Liver (tissue), 9 donors: Measurements from ENCODE around the gene ZFHX2. TPM values are rescaled to one million over a fixed set of nuclear protein-coding genes. Genes with fewer than 3 reads are reported as not detected.

Experiments
- DNase-seq: peaks from one replicate; pipeline ENCODE4 v3.0.0-alpha.2; 2017; ENCODE audit warnings: low spot score
- H3K27ac ChIP-seq, 2 donors: one replicate each; pipeline ENCODE4 v1.7.0; 2013; ENCODE audit warnings: inconsistent platforms in 2 of 2, low read length in 2 of 2, control low read depth in 1 of 2, low read depth in 1 of 2, mild to moderate bottlenecking in 1 of 2
- H3K27me3 ChIP-seq, 4 donors: one replicate each; pipeline versions ENCODE4 v1.6.1 to v1.7.0; 2013; ENCODE audit warnings: low read length in 3 of 4, inconsistent platforms in 1 of 4, mild to moderate bottlenecking in 1 of 4, moderate library complexity in 1 of 4; ENCODE audit not compliant: control insufficient read depth in 4 of 4, insufficient read depth in 4 of 4
- H3K36me3 ChIP-seq, 4 donors: one replicate each; pipeline versions ENCODE4 v1.6.1 to v1.7.0; 2013; ENCODE audit warnings: low read length in 3 of 4, mild to moderate bottlenecking in 3 of 4, low read depth in 1 of 4, moderate library complexity in 1 of 4; ENCODE audit not compliant: control insufficient read depth in 4 of 4, insufficient read depth in 3 of 4
- H3K4me1 ChIP-seq, 4 donors: one replicate each; pipeline versions ENCODE4 v1.6.1 to v1.7.0; 2013; ENCODE audit warnings: low read length in 3 of 4, mild to moderate bottlenecking in 3 of 4, moderate library complexity in 1 of 4; ENCODE audit not compliant: control insufficient read depth in 4 of 4, insufficient read depth in 4 of 4
- H3K4me3 ChIP-seq, 3 donors: one replicate each; pipeline versions ENCODE4 v1.6.1 to v1.7.0; 2013; ENCODE audit warnings: low read length in 3 of 3, control low read depth in 1 of 3, low read depth in 1 of 3, mild to moderate bottlenecking in 1 of 3
- H3K9ac ChIP-seq, 2 donors: one replicate each; pipeline ENCODE4 v1.7.0; 2013; ENCODE audit warnings: low read length in 2 of 2, mild to moderate bottlenecking in 2 of 2, moderate library complexity in 2 of 2, control low read depth in 1 of 2, low read depth in 1 of 2
- H3K9me3 ChIP-seq, 4 donors: one replicate each; pipeline versions ENCODE4 v1.6.1 to v1.7.0; 2013; ENCODE audit warnings: low read length in 3 of 4; ENCODE audit not compliant: control insufficient read depth in 4 of 4
- CTCF ChIP-seq: fragments of 150-350 bp; IDR thresholded peaks from 2 replicates; pipeline ENCODE4 v1.5.1; 2017; ENCODE audit warnings: improper control_type of control experiment, low read depth, low read length; ENCODE audit not compliant: missing input control
- EGR1 ChIP-seq, 2 donors: IDR thresholded peaks; 2 replicates each; pipeline ENCODE4 v1.6.1; 2016 to 2018; ENCODE audit warnings: antibody characterized with exemption in 2 of 2, low read depth in 2 of 2
- FOXA1 ChIP-seq: IDR thresholded peaks from 2 replicates; pipeline ENCODE4 v1.6.1; 2016; ENCODE audit warnings: antibody characterized with exemption
- FOXA2 ChIP-seq: IDR thresholded peaks from 2 replicates; pipeline ENCODE4 v1.6.1; 2016; ENCODE audit warnings: antibody characterized with exemption
- GABPA ChIP-seq, 2 donors: IDR thresholded peaks in 1 of 2; conservative IDR thresholded peaks in 1 of 2; 2 replicates each; pipeline ENCODE4 v1.6.1; 2016; ENCODE audit warnings: antibody characterized with exemption in 2 of 2, mild to moderate bottlenecking in 1 of 2, moderate library complexity in 1 of 2
- HNF4A ChIP-seq, 2 donors: conservative IDR thresholded peaks; 2 replicates each; pipeline ENCODE4 v1.6.1; 2016; ENCODE audit warnings: antibody characterized with exemption in 2 of 2, mild to moderate bottlenecking in 2 of 2
- HNF4G ChIP-seq: IDR thresholded peaks from 2 replicates; pipeline ENCODE4 v1.6.1; 2016; ENCODE audit warnings: antibody characterized with exemption
- JUND ChIP-seq, 2 donors: IDR thresholded peaks; 2 replicates each; pipeline ENCODE4 v1.6.1; 2016; ENCODE audit warnings: antibody characterized with exemption in 2 of 2
- MAX ChIP-seq: IDR thresholded peaks from 2 replicates; pipeline ENCODE4 v1.6.1; 2016; ENCODE audit warnings: antibody characterized with exemption
- NR2F2 ChIP-seq: IDR thresholded peaks from 2 replicates; pipeline ENCODE4 v1.6.1; 2016; ENCODE audit warnings: antibody characterized with exemption
- RAD21 ChIP-seq, 2 donors: IDR thresholded peaks; 2 replicates each; pipeline ENCODE4 v1.6.1; 2016; ENCODE audit warnings: antibody characterized with exemption in 2 of 2, mild to moderate bottlenecking in 2 of 2
- REST ChIP-seq: IDR thresholded peaks from 2 replicates; pipeline ENCODE4 v1.6.1; 2016; ENCODE audit warnings: antibody characterized with exemption, mild to moderate bottlenecking
- RXRA ChIP-seq, 2 donors: IDR thresholded peaks; 2 replicates each; pipeline ENCODE4 v1.6.1; 2017 to 2018; ENCODE audit warnings: antibody characterized with exemption in 2 of 2, mild to moderate bottlenecking in 1 of 2
- SP1 ChIP-seq: IDR thresholded peaks from 2 replicates; pipeline ENCODE4 v1.6.1; 2018; ENCODE audit warnings: antibody characterized with exemption, mild to moderate bottlenecking
- TAF1 ChIP-seq: conservative IDR thresholded peaks from 2 replicates; pipeline ENCODE4 v1.6.1; 2016; ENCODE audit warnings: antibody characterized with exemption, mild to moderate bottlenecking
- WGBS: extraction: QIAGEN DNeasy Blood & Tissue Kit; methylation state at CpG from one replicate; pipeline ENCODE4 v1.1.7; 2013; 5-methylcytosine and 5-hydroxymethylcytosine counted together
- polyA plus RNA-seq, 2 donors: library from polyadenylated mRNA; stranded (reverse) in 1 of 2; unstranded in 1 of 2; fragments of 200-250 nt in 1 of 2; fragments of >200 nt in 1 of 2; fragmentation: Nextera tagmentation in 1 of 2; extraction: Ambion mirVana in 1 of 2; gene quantifications; one replicate each; pipeline versions ENCODE4 v1.2.1 to v1.2.3, GENCODE V29; 2013 to 2015
- total RNA-seq, 2 donors: library from RNA; depleted of rRNA; stranded (reverse); fragments of >200 nt; gene quantifications; one replicate each; pipeline ENCODE4 v1.2.3, GENCODE V29; 2014
- TF ChIP-seq, protein P1 (sequence below): IDR thresholded peaks from 2 replicates; pipeline ENCODE4 v1.6.1; 2016; ENCODE audit warnings: antibody characterized with exemption
- TF ChIP-seq, protein P2 (sequence below): IDR thresholded peaks from 2 replicates; pipeline ENCODE4 v1.6.1; 2016; ENCODE audit warnings: antibody characterized with exemption
- donor health status: healthy.
- donor health status: healthy.
- donor health status: healthy.
- donor health status: healthy.
- donor health status: healthy.

ZFHX2 gene
- total and polyA plus RNA-seq, 4 donors, result 0.06 to 0.14 (median 0.10) TPM

DNA sequence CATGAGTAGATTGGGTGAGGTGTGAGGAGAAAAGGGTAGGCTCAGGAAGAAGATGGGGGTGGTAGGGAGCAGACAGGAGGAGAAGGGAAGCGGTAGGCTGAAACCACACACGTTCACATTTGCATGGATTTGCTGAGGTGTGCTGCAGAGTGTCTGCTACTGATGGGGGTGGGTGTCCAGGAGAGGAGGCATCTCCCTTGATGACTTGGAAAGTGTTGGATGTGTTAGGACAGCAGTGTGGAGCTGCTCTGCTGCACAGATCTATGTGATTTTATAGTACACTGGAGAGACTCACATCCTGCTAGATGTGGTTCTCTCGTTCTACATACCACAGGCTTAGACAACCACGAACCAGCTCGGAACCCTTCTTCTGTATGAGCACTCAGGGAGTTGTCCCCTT is 9.3 kb downstream of the ZFHX2 start:
- Histone ChIP-seq H3K4me1 (no peaks in the 10 kb centered on the region), H3K27me3 (no peaks in the 10 kb centered on the region), H3K9ac (no peak overlapping the region), H3K36me3 (no peaks in the 10 kb centered on the region), H3K9me3 (no peaks in the 10 kb centered on the region), H3K27ac (no peak overlapping the region), H3K4me3 (no peak overlapping the region)
- DNase-seq, result no peak
- 92% methylated on average over 5 of the region's 5 CpGs for WGBS
- no peak for TF ChIP-seq FOXA2
- TF ChIP-seq SP1, result no peak
- no peak for TF ChIP-seq RAD21 (IDR thresholded peaks at IDR 0.05)
- TF ChIP-seq CTCF, result no peak
- no peak for TF ChIP-seq REST
- TF ChIP-seq GABPA (IDR thresholded peaks at IDR 0.05 in 1 of 2, conservative IDR thresholded peaks at IDR 0.05 in 1 of 2), result no peak
- TF ChIP-seq EGR1 (IDR thresholded peaks at IDR 0.05; ENCODE audit: low read depth in 2 of 2), result no peak
- TF ChIP-seq TAF1, result no peak
- no peak for TF ChIP-seq JUND (IDR thresholded peaks at IDR 0.05)
- TF ChIP-seq, protein P1, sequence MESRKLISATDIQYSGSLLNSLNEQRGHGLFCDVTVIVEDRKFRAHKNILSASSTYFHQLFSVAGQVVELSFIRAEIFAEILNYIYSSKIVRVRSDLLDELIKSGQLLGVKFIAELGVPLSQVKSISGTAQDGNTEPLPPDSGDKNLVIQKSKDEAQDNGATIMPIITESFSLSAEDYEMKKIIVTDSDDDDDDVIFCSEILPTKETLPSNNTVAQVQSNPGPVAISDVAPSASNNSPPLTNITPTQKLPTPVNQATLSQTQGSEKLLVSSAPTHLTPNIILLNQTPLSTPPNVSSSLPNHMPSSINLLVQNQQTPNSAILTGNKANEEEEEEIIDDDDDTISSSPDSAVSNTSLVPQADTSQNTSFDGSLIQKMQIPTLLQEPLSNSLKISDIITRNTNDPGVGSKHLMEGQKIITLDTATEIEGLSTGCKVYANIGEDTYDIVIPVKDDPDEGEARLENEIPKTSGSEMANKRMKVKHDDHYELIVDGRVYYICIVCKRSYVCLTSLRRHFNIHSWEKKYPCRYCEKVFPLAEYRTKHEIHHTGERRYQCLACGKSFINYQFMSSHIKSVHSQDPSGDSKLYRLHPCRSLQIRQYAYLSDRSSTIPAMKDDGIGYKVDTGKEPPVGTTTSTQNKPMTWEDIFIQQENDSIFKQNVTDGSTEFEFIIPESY, result no peak
- no peak for TF ChIP-seq FOXA1
- TF ChIP-seq, protein P2, sequence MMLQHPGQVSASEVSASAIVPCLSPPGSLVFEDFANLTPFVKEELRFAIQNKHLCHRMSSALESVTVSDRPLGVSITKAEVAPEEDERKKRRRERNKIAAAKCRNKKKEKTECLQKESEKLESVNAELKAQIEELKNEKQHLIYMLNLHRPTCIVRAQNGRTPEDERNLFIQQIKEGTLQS, result no peak
- no peak for TF ChIP-seq RXRA (IDR thresholded peaks at IDR 0.05)
- no peak for TF ChIP-seq MAX
- no peak for TF ChIP-seq HNF4A (conservative IDR thresholded peaks at IDR 0.05)
- TF ChIP-seq HNF4G, result no peak
- no peak for TF ChIP-seq NR2F2

- TF ChIP-seq RAD21 (IDR thresholded peaks at IDR 0.05) (no peak), RXRA (IDR thresholded peaks at IDR 0.05) (no peak), HNF4A (conservative IDR thresholded peaks at IDR 0.05) (no peak), JUND (IDR thresholded peaks at IDR 0.05) (no peak), FOXA1 (no peak), GABPA (IDR thresholded peaks at IDR 0.05 in 1 of 2, conservative IDR thresholded peaks at IDR 0.05 in 1 of 2) (no peak), SP1 (no peak), CTCF (no peak), FOXA2 (no peak), EGR1 (IDR thresholded peaks at IDR 0.05; ENCODE audit: low read depth in 2 of 2) (no peak)
- TF ChIP-seq, protein P2, result no peak
- 92% methylated on average over 4 of the region's 4 CpGs for WGBS
- Histone ChIP-seq H3K27ac (no peak overlapping the region), H3K27me3 (no peaks in the 10 kb centered on the region), H3K36me3 (no peaks in the 10 kb centered on the region), H3K4me1 (no peaks in the 10 kb centered on the region), H3K9me3 (no peaks in the 10 kb centered on the region), H3K4me3 (no peak overlapping the region), H3K9ac (no peak overlapping the region)
- DNase-seq, result no peak
Observed at GRCh38 chr14:23540141-23540469, 11.5 kb downstream of the ZFHX2 start.
